Astrocyte (in vitro differentiated cells and primary cell): ENCODE results near the gene LMTK2. TPM values are rescaled to one million over a fixed set of nuclear protein-coding genes. Genes with fewer than 3 reads are reported as not detected.

Experiments
- DNase-seq: peaks from one replicate; pipeline ENCODE4 v3.0.0-alpha.2; 2010; ENCODE audit warnings: low read depth
- FAIRE-seq: peaks from 2 replicates; lab custom pipeline; 2011; peaks lifted over from hg19 to GRCh38; lab: Jason Lieb, UNC
- H2AFZ ChIP-seq: 2 replicates; pipeline ENCODE4 v1.6.0; 2012; ENCODE audit warnings: low read depth, low read length, inconsistent platforms
- H3K27ac ChIP-seq: 2 replicates; pipeline ENCODE4 v1.5.1; 2011; ENCODE audit warnings: low read depth, low read length, inconsistent platforms
- H3K27me3 ChIP-seq: 2 replicates; pipeline ENCODE4 v1.6.0; 2011; ENCODE audit warnings: low read length, inconsistent platforms; ENCODE audit not compliant: insufficient read depth
- H3K36me3 ChIP-seq: 2 replicates; pipeline ENCODE4 v1.5.1; 2011; ENCODE audit warnings: low read length, inconsistent platforms; ENCODE audit not compliant: insufficient read depth
- H3K4me1 ChIP-seq: 2 replicates; pipeline ENCODE4 v1.5.1; 2011; ENCODE audit warnings: low read length, inconsistent platforms; ENCODE audit not compliant: insufficient read depth
- H3K4me2 ChIP-seq: 2 replicates; pipeline ENCODE4 v1.6.0; 2012; ENCODE audit warnings: low read length, inconsistent platforms
- H3K4me3 ChIP-seq: 2 replicates; pipeline ENCODE4 v1.5.1; 2011; ENCODE audit warnings: low read depth, mild to moderate bottlenecking, low read length, inconsistent platforms; ENCODE audit not compliant: insufficient read depth
- H3K79me2 ChIP-seq: 2 replicates; pipeline ENCODE4 v1.6.0; 2012; ENCODE audit warnings: mild to moderate bottlenecking, low read length, inconsistent platforms; ENCODE audit not compliant: insufficient read depth
- H3K9ac ChIP-seq: 2 replicates; pipeline ENCODE4 v1.6.0; 2012; ENCODE audit warnings: mild to moderate bottlenecking, low read length, inconsistent platforms
- H3K9me3 ChIP-seq: 2 replicates; pipeline ENCODE4 v1.5.1; 2012; ENCODE audit warnings: low read depth, mild to moderate bottlenecking, low read length, inconsistent platforms; ENCODE audit not compliant: insufficient read depth
- H4K20me1 ChIP-seq: 2 replicates; pipeline ENCODE4 v1.6.0; 2012; ENCODE audit warnings: low read length, inconsistent platforms; ENCODE audit not compliant: insufficient read depth
- H3K27ac Mint-ChIP-seq: one replicate; pipeline ENCODE4 v1.8.0; 2021; ENCODE audit warnings: mild to moderate bottlenecking, mixed read lengths; ENCODE audit not compliant: unreplicated experiment
- H3K27me3 Mint-ChIP-seq: one replicate; pipeline ENCODE4 v1.8.0; 2021; ENCODE audit warnings: low read depth, mixed read lengths; ENCODE audit not compliant: unreplicated experiment
- H3K36me3 Mint-ChIP-seq: one replicate; pipeline ENCODE4 v1.8.0; 2021; ENCODE audit warnings: low read depth, mixed read lengths; ENCODE audit not compliant: unreplicated experiment
- H3K4me1 Mint-ChIP-seq: one replicate; pipeline ENCODE4 v1.8.0; 2021; ENCODE audit warnings: low read depth, mixed read lengths; ENCODE audit not compliant: unreplicated experiment
- H3K4me3 Mint-ChIP-seq: one replicate; pipeline ENCODE4 v1.8.0; 2021; ENCODE audit warnings: mild to moderate bottlenecking, moderate library complexity, mixed read lengths; ENCODE audit not compliant: unreplicated experiment
- H3K9me3 Mint-ChIP-seq: one replicate; pipeline ENCODE4 v1.8.0; 2021; ENCODE audit warnings: mild to moderate bottlenecking, mixed read lengths; ENCODE audit not compliant: unreplicated experiment
- CTCF ChIP-seq: IDR thresholded peaks from 2 replicates; pipeline ENCODE4 v1.5.1; 2011; ENCODE audit warnings: low read depth, mild to moderate bottlenecking, inconsistent platforms, low read length, moderate library complexity; ENCODE audit not compliant: insufficient read depth
- EZH2 ChIP-seq: IDR thresholded peaks from 2 replicates; pipeline ENCODE4 v1.6.1; 2012; ENCODE audit warnings: mild to moderate bottlenecking, low read length, inconsistent platforms; ENCODE audit not compliant: insufficient read depth
- total RNA-seq: library from RNA; stranded (reverse); gene quantifications from 2 replicates; pipeline ENCODE4 v1.2.1, GENCODE V29; 2021

LMTK2 gene
- total RNA-seq, 1 donor from 2014 or later = 15.2 TPM

GRCh38 chr7:98115746-98116525 lies 9.3 kb downstream of the LMTK2 start:
- no peak overlapping the region for H2AFZ ChIP-seq
- Mint-ChIP-seq H3K9me3 (no peaks in the 10 kb centered on the region), H3K4me1 (peaks cover 27% of the 10 kb centered on the region), H3K27me3 (no peaks in the 10 kb centered on the region), H3K4me3 (no peak overlapping the region), H3K36me3 (no peaks in the 10 kb centered on the region), H3K27ac (no peak overlapping the region)
- no peaks in the 10 kb centered on the region for H3K9me3 ChIP-seq
- DNase-seq (no peak), FAIRE-seq (no peak)
- H3K4me3 ChIP-seq = no peak overlapping the region
- H3K4me2 ChIP-seq = no peak overlapping the region
- no peaks in the 10 kb centered on the region for H3K36me3 ChIP-seq
- no peak overlapping the region for H3K27ac ChIP-seq
- no peak overlapping the region for H3K9ac ChIP-seq
- H3K4me1 ChIP-seq = peaks cover 8% of the 10 kb centered on the region
- peaks cover 45% of the 10 kb centered on the region for H3K79me2 ChIP-seq
- peaks cover 46% of the 10 kb centered on the region for H4K20me1 ChIP-seq
- H3K27me3 ChIP-seq = no peaks in the 10 kb centered on the region
- TF ChIP-seq CTCF = no peak
- no peak for TF ChIP-seq EZH2

GRCh38 chr7:98116656-98117461 lies 10.2 kb downstream of the LMTK2 start:
- H3K4me1 ChIP-seq = peaks cover 8% of the 10 kb centered on the region
- FAIRE-seq (no peak), DNase-seq (peak; percentile 35)
- peaks cover 41% of the 10 kb centered on the region for H4K20me1 ChIP-seq
- peak overlapping the region; percentile 31 for H3K4me2 ChIP-seq
- no peak for TF ChIP-seq EZH2
- no peak overlapping the region for H3K4me3 ChIP-seq
- H3K9ac ChIP-seq = no peak overlapping the region
- Mint-ChIP-seq H3K27ac (peak overlapping the region; percentile 10), H3K27me3 (no peaks in the 10 kb centered on the region), H3K4me1 (peaks cover 27% of the 10 kb centered on the region), H3K36me3 (no peaks in the 10 kb centered on the region), H3K4me3 (no peak overlapping the region), H3K9me3 (no peaks in the 10 kb centered on the region)
- H3K9me3 ChIP-seq = no peaks in the 10 kb centered on the region
- H3K27me3 ChIP-seq = no peaks in the 10 kb centered on the region
- no peak overlapping the region for H3K27ac ChIP-seq
- peaks cover 36% of the 10 kb centered on the region for H3K79me2 ChIP-seq
- peak overlapping the region; percentile 2 for H2AFZ ChIP-seq
- no peaks in the 10 kb centered on the region for H3K36me3 ChIP-seq

GRCh38 chr7:98119256-98119918 lies 12.7 kb downstream of the LMTK2 start:
- Mint-ChIP-seq H3K9me3 (no peaks in the 10 kb centered on the region), H3K4me1 (peaks cover 27% of the 10 kb centered on the region), H3K4me3 (peak overlapping the region; percentile 27), H3K27ac (peak overlapping the region; percentile 93), H3K27me3 (no peaks in the 10 kb centered on the region), H3K36me3 (no peaks in the 10 kb centered on the region)
- H3K4me3 ChIP-seq = no peak overlapping the region
- no peaks in the 10 kb centered on the region for H3K9me3 ChIP-seq
- peaks cover 8% of the 10 kb centered on the region for H3K4me1 ChIP-seq
- no peaks in the 10 kb centered on the region for H3K27me3 ChIP-seq
- H3K9ac ChIP-seq = peak overlapping the region; percentile 50
- H3K27ac ChIP-seq = peak overlapping the region; percentile 46
- TF ChIP-seq EZH2 (no peak), CTCF (no peak)
- H2AFZ ChIP-seq = no peak overlapping the region
- FAIRE-seq (no peak), DNase-seq (peak; percentile 78)
- H3K4me2 ChIP-seq = peak overlapping the region; percentile 73
- H3K79me2 ChIP-seq = peaks cover 26% of the 10 kb centered on the region
- peaks cover 37% of the 10 kb centered on the region for H4K20me1 ChIP-seq
- no peaks in the 10 kb centered on the region for H3K36me3 ChIP-seq
